GM12872 (cell line): ENCODE data around the gene DCP1B.

Source experiments
- TF ChIP-seq, protein P1 (sequence below): IDR thresholded peaks from 3 replicates; pipeline ENCODE4 v1.5.1; 2011; ENCODE audit warnings: low read depth, mild to moderate bottlenecking, low read length, moderate library complexity; ENCODE audit not compliant: insufficient read depth

Gene DCP1B

DNA sequence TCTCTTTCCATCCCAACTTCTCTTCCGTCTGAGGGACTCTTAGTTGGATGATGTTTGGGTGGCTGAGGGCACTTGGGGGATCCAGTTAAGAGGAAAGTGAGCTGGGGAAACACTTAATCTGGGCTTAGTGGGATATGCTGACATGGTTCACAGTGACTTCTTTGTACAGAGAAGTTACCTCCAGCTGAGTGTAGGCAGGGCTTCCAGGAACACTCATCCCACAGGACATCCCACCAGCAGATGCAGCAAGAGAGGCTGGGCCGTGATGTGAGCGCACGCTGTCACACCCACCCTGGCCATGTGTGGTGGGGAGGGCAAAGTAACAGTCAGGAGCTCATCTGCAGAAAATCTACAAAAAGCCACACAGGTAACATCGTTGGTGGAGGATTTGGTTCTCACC is 85.0 kb downstream of the DCP1B start:
- TF ChIP-seq, protein P1, sequence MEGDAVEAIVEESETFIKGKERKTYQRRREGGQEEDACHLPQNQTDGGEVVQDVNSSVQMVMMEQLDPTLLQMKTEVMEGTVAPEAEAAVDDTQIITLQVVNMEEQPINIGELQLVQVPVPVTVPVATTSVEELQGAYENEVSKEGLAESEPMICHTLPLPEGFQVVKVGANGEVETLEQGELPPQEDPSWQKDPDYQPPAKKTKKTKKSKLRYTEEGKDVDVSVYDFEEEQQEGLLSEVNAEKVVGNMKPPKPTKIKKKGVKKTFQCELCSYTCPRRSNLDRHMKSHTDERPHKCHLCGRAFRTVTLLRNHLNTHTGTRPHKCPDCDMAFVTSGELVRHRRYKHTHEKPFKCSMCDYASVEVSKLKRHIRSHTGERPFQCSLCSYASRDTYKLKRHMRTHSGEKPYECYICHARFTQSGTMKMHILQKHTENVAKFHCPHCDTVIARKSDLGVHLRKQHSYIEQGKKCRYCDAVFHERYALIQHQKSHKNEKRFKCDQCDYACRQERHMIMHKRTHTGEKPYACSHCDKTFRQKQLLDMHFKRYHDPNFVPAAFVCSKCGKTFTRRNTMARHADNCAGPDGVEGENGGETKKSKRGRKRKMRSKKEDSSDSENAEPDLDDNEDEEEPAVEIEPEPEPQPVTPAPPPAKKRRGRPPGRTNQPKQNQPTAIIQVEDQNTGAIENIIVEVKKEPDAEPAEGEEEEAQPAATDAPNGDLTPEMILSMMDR, result no peak

DNA sequence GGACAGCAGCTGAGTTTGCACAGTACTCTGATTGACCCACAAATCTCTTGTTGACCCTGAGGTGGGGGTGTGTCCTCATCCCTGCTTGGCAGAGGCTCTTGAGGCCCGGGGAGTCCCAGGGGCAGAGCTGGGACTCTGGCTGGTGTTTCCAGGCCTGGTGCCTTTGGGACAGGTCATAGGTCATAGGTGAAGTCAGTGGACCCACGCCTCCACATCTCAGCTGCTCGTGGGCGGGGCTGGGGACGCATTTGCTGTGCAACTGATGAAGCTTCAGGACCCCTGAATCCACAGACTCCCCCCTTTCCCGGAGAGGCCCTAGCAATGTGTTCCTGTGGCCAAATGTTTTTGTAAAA is 85.4 kb downstream of the DCP1B start:
- TF ChIP-seq, protein P1, result no peak

DNA sequence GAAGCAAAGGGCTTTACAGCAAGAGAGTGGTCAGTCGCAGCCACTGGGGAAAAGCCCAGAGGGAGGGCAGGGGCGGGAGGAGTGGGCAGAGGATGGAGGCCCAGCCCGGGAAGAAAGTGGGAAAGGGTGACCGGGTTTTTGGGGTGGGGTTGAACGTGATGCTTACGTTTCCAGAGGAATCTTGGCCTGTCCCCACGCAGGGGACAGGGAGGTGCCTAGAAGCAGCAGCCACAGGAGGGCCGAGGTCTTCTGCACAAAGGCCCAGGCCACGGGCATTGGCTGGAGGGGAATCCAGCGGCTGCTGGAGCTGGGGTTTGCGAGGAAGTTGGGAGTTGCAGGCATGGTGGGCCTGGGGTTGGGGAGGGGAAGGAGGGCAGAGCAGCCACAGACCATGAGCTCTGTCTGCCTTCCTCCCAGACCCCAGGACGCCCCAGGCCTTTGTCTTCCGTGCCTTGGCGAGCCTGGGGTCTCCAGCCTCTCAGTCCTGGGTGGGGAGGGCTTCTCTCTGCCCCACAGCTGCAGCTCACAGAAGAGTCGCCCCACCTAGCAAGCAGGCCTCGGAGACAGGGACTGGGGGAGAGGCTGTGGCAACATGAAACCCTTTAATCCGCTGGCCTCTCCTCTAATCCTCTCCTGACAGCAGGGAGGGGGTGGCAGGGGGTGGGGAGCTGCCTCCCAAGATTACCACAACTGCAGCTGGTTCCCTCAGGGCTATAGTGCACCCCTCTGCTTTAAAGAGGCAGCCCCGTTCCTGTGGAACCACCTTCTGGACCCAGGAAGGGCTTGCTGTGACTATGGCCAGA is 86.0 kb downstream of the DCP1B start, which contains the start of gene CACNA2D4:
Gene CACNA2D4, minus strand, starts transcription at position 572 of the 803 bp plus-strand sequence. Its CDS starts 179 bp downstream, at position 393.
- TF ChIP-seq, protein P1, result no peak

DNA sequence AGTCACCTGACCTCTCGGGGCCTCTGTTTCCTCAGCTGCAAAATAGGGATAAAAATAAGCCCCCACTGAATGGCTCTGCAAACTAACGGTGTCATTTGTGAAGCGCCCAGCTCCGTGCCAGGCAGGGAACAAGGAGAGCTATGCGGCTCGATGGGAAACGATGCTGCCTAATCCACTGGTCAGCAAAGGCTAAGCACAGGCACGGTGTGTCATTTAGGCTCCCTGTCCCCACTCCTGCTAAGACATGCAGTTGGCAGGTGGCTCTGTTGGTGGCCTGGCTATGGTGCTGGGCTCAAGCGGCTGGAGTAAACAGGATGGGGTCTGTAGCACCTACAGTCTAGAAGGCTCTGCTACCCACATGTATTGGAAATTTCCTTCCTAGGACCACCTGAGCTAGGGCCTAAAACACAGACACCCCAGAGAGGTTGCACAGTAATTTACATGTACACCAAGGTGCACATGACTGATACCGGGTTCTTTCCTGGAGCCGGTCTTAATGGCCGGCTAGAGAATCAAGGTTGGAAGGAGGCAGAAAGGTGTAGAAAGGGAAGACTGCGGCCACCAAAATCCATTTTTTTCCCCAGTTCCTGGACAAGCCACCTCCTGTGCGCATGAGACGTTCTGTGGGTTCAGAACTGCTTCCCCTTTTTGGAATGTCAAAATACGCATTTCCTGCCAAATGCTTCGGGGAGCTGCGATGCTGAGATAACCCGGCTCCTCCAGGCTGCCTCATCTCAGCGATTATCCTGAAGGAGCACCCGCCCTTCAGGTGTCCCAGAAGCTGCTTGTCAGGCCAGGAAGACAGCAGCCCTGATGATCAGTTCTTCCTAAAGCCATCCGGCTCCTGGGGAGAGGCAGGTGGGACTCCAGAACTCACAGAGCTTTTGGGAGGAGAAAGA is 86.8 kb downstream of the DCP1B start:
- TF ChIP-seq, protein P1, result no peak

DNA sequence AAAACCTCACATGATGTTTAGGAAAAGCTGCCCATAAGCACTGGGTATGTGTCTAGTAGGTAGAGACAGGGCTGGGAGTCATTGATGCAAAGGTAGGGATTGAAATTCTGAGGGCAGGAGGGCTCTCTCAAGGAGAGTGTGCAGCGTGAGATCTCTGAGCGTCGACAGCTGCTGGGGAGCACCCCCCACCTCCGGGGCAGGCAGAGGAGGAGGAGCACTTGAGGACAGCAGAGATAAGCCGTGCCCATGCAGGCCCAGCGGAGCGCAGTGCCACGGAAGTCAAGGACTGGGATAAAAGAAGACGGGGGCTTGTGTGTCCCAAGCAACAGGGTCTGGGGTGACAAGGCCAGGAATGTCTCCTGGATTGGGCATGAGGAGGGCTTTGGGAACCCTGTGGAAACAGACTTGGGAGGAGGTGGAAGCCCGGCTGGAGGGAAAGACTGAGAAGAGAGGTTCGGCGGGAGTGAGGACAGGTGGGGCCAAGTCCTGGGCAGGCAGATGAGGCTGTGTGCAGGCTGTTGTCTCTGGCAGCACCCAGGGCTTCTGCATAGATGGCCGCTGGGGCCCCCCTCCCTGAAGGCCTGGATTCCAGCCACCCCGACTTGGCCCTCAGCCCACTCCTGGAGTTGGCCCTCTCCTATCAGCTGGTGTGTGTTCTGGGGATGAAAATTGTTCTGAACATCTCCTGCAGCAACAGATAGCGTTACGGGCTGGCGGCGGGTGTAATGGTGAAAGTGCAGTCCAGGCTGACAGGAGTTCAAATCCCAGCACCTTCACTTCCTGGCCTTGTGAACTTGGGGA is 87.7 kb downstream of the DCP1B start:
- TF ChIP-seq, protein P1, result no peak

DNA sequence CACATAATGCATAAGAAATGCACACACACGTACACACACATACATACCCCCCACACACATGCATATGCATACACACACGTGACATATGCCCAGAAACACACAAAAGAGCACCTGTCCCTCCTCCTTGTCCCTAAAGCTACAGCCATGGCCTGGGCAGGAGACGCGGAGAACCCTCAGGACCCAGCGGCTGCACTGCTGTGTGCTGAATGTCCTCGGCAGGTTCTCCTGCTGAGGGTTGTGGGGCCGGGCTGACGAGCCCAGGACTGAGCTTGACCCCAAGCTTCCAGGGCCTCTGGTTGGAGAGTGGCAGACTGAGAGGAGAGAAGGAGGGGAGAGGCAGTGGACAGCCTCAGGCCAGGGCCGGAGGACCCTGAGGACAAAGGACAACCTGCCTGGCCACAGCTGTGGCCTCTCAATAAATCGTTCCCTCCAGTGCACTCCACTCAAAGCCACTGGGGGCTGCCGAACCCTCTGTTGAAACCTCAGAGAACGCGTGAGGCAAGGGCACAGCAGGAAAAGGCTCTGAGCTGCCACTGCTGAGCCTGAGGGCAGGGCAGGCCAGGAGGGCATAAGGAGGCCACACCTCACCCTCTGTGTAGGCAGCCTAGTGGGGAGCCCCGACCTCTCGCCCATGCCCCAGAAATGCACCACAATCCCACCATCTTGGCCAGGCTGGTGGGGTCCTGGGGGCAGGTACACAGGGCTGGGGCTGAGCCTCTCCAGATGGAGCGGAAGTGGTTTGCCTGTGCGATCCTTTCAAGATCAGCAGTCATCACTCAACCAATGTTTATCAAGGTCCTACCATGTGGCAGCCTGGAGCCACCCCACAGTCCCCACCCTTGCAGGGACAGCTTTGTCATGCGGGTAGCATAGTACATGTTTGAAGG is 88.9 kb downstream of the DCP1B start:
- TF ChIP-seq, protein P1, result no peak
